Activated CD8-positive, alpha-beta memory T cell treated with anti-CD3 and anti-CD28 coated beads for 36 hours (primary cell): ENCODE results near the gene RNASE2. TPM values are rescaled to one million over a fixed set of nuclear protein-coding genes. Genes with fewer than 3 reads are reported as not detected.

Source experiments
- total RNA-seq, 2 experiments: library from RNA; stranded (reverse); gene quantifications; one replicate each; pipeline ENCODE4 v1.2.3, GENCODE V29; 2021

The RNASE2 gene
- total RNA-seq, 2 experiments from 2014 or later = not detected

Other genes starting within 250 kb of the RNASE2 start
- gene EDDM3A, start 209.6 kb upstream of the RNASE2 start, total RNA-seq = not detected
- gene EDDM3B, start 187.1 kb upstream of the RNASE2 start, total RNA-seq = not detected
- under 1 TPM; 0.34 to 0.40 TPM for gene RNASE6, start 174.2 kb upstream of the RNASE2 start, total RNA-seq
- not detected for gene RNASE1, start 152.6 kb upstream of the RNASE2 start, total RNA-seq
- gene RNASE3, start 64.1 kb upstream of the RNASE2 start, total RNA-seq = not detected
- gene METTL17, start 34.5 kb downstream of the RNASE2 start, total RNA-seq = 100 to 1,000 TPM; 105 to 106 TPM
- under 1 TPM in 1 of 2 experiments, not detected in 1; 0.34 TPM for gene SLC39A2, start 43.8 kb downstream of the RNASE2 start, total RNA-seq
- gene NDRG2, start 69.6 kb downstream of the RNASE2 start, total RNA-seq = 1 to 10 TPM; 4.0 to 4.5 TPM
- not detected for gene TPPP2, start 74.7 kb downstream of the RNASE2 start, total RNA-seq
- not detected for gene RNASE13, start 79.3 kb downstream of the RNASE2 start, total RNA-seq
- gene RNASE7, start 86.9 kb downstream of the RNASE2 start, total RNA-seq = not detected
- not detected for gene RNASE8, start 102.3 kb downstream of the RNASE2 start, total RNA-seq
- gene ARHGEF40, start 114.8 kb downstream of the RNASE2 start, total RNA-seq = under 1 TPM; 0.11 to 0.48 TPM
- gene ZNF219, start 143.2 kb downstream of the RNASE2 start, total RNA-seq = 1 to 10 TPM; 7.1 to 9.3 TPM
- under 1 TPM in 1 of 2 experiments, not detected in 1; 0.13 TPM for gene TMEM253, start 145.6 kb downstream of the RNASE2 start, total RNA-seq
- gene OR5AU1, start 200.6 kb downstream of the RNASE2 start, total RNA-seq = not detected